ENCODE results near the gene CRELD1.

DNA sequence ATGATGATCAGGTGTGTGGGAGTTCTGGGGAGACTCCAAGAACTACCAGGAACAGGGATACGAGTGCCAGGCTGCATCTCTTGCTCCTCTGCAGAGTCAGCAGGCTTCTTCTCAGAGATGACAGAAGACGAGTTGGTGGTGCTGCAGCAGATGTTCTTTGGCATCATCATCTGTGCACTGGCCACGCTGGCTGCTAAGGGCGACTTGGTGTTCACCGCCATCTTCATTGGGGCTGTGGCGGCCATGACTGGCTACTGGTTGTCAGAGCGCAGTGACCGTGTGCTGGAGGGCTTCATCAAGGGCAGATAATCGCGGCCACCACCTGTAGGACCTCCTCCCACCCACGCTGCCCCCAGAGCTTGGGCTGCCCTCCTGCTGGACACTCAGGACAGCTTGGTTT is 10.6 kb downstream of the CRELD1 start:
- TF ChIP-seq SP2 (IDR thresholded peaks at IDR 0.05; ENCODE audit: extremely low read depth, low read depth, low read length, poor library complexity, severe bottlenecking) (no peak), ATF1 (CRISPR knock-in tag; IDR thresholded peaks at IDR 0.05) (no peak), ATF1 (tag; IDR thresholded peaks at IDR 0.05) (no peak), CTCF (IDR thresholded peaks at IDR 0.05 in 2 of 3, conservative IDR thresholded peaks at IDR 0.05 in 1 of 3; ENCODE audit: insufficient read depth in 2 of 3, low read depth in 1 of 3, low read length in 3 of 3) (no peak), MLX (CRISPR knock-in tag; conservative IDR thresholded peaks at IDR 0.05) (no peak), ZNF239 (CRISPR knock-in tag; IDR thresholded peaks at IDR 0.05) (no peak), XRCC4 (IDR thresholded peaks at IDR 0.05; ENCODE audit: extremely low read depth, insufficient read depth, insufficient read length) (no peak), ZNF431 (CRISPR knock-in tag; IDR thresholded peaks at IDR 0.05) (no peak), E2F6 (IDR thresholded peaks at IDR 0.05; ENCODE audit: borderline replicate concordance in 1 of 2, extremely low read depth in 1 of 2, insufficient read depth in 1 of 2, insufficient read length in 1 of 2, low read depth in 1 of 2, low read length in 1 of 2, poor library complexity in 1 of 2, severe bottlenecking in 1 of 2) (no peak), MBD2 (IDR thresholded peaks at IDR 0.05; ENCODE audit: borderline replicate concordance, low read depth) (no peak), E2F1 (CRISPR knock-in tag; IDR thresholded peaks at IDR 0.05) (no peak), RBM39 (optimal IDR thresholded peaks at IDR 0.05; ENCODE audit: low read depth, low read length) (no peak)
- TF ChIP-seq, protein P1, sequence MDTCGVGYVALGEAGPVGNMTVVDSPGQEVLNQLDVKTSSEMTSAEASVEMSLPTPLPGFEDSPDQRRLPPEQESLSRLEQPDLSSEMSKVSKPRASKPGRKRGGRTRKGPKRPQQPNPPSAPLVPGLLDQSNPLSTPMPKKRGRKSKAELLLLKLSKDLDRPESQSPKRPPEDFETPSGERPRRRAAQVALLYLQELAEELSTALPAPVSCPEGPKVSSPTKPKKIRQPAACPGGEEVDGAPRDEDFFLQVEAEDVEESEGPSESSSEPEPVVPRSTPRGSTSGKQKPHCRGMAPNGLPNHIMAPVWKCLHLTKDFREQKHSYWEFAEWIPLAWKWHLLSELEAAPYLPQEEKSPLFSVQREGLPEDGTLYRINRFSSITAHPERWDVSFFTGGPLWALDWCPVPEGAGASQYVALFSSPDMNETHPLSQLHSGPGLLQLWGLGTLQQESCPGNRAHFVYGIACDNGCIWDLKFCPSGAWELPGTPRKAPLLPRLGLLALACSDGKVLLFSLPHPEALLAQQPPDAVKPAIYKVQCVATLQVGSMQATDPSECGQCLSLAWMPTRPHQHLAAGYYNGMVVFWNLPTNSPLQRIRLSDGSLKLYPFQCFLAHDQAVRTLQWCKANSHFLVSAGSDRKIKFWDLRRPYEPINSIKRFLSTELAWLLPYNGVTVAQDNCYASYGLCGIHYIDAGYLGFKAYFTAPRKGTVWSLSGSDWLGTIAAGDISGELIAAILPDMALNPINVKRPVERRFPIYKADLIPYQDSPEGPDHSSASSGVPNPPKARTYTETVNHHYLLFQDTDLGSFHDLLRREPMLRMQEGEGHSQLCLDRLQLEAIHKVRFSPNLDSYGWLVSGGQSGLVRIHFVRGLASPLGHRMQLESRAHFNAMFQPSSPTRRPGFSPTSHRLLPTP (IDR thresholded peaks at IDR 0.05; ENCODE audit: borderline replicate concordance, extremely low read depth, insufficient read length) = no peak
- TF ChIP-seq, protein P2, sequence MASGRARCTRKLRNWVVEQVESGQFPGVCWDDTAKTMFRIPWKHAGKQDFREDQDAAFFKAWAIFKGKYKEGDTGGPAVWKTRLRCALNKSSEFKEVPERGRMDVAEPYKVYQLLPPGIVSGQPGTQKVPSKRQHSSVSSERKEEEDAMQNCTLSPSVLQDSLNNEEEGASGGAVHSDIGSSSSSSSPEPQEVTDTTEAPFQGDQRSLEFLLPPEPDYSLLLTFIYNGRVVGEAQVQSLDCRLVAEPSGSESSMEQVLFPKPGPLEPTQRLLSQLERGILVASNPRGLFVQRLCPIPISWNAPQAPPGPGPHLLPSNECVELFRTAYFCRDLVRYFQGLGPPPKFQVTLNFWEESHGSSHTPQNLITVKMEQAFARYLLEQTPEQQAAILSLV (tag; IDR thresholded peaks at IDR 0.05) = no peak
- TF ChIP-seq, protein P3, sequence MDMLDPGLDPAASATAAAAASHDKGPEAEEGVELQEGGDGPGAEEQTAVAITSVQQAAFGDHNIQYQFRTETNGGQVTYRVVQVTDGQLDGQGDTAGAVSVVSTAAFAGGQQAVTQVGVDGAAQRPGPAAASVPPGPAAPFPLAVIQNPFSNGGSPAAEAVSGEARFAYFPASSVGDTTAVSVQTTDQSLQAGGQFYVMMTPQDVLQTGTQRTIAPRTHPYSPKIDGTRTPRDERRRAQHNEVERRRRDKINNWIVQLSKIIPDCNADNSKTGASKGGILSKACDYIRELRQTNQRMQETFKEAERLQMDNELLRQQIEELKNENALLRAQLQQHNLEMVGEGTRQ (CRISPR knock-in tag; IDR thresholded peaks at IDR 0.05) = no peak
